H1 (cell line): ENCODE data around the gene TTL.

ENCODE experiments used
- EP300 ChIP-seq, 2 experiments: IDR thresholded peaks; 1 replicate in 1 of 2; 2 replicates in 1 of 2; pipeline ENCODE4 v1.6.1; 2011 to 2012; ENCODE audit warnings: low read depth in 2 of 2, low read length in 2 of 2, mild to moderate bottlenecking in 2 of 2, borderline replicate concordance in 1 of 2, inconsistent platforms in 1 of 2, moderate library complexity in 1 of 2
- POLR2AphosphoS5 ChIP-seq: IDR thresholded peaks from 2 replicates; pipeline ENCODE4 v1.6.1; 2011; ENCODE audit warnings: low read depth, low read length
- SIN3A ChIP-seq, 2 experiments: IDR thresholded peaks in 1 of 2; conservative IDR thresholded peaks in 1 of 2; 2 replicates each; pipeline ENCODE4 v1.6.1; 2011 to 2012; ENCODE audit warnings: low read length in 2 of 2, improper control_type of control experiment in 1 of 2, low read depth in 1 of 2, mild to moderate bottlenecking in 1 of 2
- TEAD4 ChIP-seq: IDR thresholded peaks from 2 replicates; pipeline ENCODE4 v1.6.1; 2012; ENCODE audit warnings: low read depth, low read length, inconsistent platforms, mixed read lengths
- ZNF274 ChIP-seq: IDR thresholded peaks from 2 replicates; pipeline ENCODE4 v1.7.0; 2012; ENCODE audit warnings: low read length, borderline replicate concordance; ENCODE audit errors: extremely low read depth

GRCh38 chr2:112481050-112481527 lies 867 bp upstream of the TTL start:
- TF ChIP-seq POLR2AphosphoS5: no peak
- TF ChIP-seq SIN3A (conservative IDR thresholded peaks at IDR 0.05 in 1 of 2, IDR thresholded peaks at IDR 0.05 in 1 of 2; ENCODE audit: low read depth in 1 of 2, low read length in 2 of 2): 0 out of 4 replicates have a peak, but pooled peaks of 1 of the 2 experiments have one; percentile 22
- TF ChIP-seq TEAD4: 0 out of 2 replicates have a peak, but pooled peaks have one; percentile 34
- no peak for TF ChIP-seq EP300 (IDR thresholded peaks at IDR 0.05; ENCODE audit: borderline replicate concordance in 1 of 2, low read depth in 2 of 2, low read length in 2 of 2)
- TF ChIP-seq ZNF274: no peak
